Measurements from ENCODE around the gene RHBDF2. TPM values are rescaled to one million over a fixed set of nuclear protein-coding genes. Genes with fewer than 3 reads are reported as not detected.

Gene RHBDF2
- total and polyA plus RNA-seq, 4 donors = 20.1 to 116 (median 39.6) TPM

- H3K4me3 ChIP-seq = no peak overlapping the region
- H3K36me3 ChIP-seq (ENCODE audit: control insufficient read depth in 4 of 4, insufficient read depth in 4 of 4, low read length in 4 of 4) = peaks cover 0 to 4% (median 0%) of the 10 kb centered on the region in 4 donors
- H3K4me1 ChIP-seq (ENCODE audit: control insufficient read depth in 5 of 5, insufficient read depth in 5 of 5, low read length in 5 of 5) = peaks cover 0 to 25% (median 10%) of the 10 kb centered on the region in 5 donors
- WGBS, 2 donors = 68 to 76% methylated on average over 10 of the region's 10 CpGs
- DNase-seq = no peak
- ATAC-seq (ENCODE audit: insufficient read depth, low FRiP score) = no peak
- H3K27ac ChIP-seq (ENCODE audit: low read depth in 1 of 2, low read length in 1 of 2) = peak overlapping the region; percentile 59 to 84
- H3K9ac ChIP-seq (ENCODE audit: insufficient read depth in 1 of 2, low read length in 2 of 2) = no peak overlapping the region
- no peaks in the 10 kb centered on the region for H3K9me3 ChIP-seq (ENCODE audit: control insufficient read depth in 4 of 4, insufficient read depth in 3 of 4, low read length in 3 of 4)
- TF ChIP-seq, protein P1, sequence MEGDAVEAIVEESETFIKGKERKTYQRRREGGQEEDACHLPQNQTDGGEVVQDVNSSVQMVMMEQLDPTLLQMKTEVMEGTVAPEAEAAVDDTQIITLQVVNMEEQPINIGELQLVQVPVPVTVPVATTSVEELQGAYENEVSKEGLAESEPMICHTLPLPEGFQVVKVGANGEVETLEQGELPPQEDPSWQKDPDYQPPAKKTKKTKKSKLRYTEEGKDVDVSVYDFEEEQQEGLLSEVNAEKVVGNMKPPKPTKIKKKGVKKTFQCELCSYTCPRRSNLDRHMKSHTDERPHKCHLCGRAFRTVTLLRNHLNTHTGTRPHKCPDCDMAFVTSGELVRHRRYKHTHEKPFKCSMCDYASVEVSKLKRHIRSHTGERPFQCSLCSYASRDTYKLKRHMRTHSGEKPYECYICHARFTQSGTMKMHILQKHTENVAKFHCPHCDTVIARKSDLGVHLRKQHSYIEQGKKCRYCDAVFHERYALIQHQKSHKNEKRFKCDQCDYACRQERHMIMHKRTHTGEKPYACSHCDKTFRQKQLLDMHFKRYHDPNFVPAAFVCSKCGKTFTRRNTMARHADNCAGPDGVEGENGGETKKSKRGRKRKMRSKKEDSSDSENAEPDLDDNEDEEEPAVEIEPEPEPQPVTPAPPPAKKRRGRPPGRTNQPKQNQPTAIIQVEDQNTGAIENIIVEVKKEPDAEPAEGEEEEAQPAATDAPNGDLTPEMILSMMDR (IDR thresholded peaks at IDR 0.05; ENCODE audit: control extremely low read depth, extremely low read depth) = no peak
- no peaks in the 10 kb centered on the region for H3K27me3 ChIP-seq (ENCODE audit: control insufficient read depth in 3 of 3, insufficient read depth in 3 of 3, low read length in 2 of 3)
These were observed 55.4 kb downstream of the RHBDF2 start for GRCh38 chr17:76445697-76446448.

DNA sequence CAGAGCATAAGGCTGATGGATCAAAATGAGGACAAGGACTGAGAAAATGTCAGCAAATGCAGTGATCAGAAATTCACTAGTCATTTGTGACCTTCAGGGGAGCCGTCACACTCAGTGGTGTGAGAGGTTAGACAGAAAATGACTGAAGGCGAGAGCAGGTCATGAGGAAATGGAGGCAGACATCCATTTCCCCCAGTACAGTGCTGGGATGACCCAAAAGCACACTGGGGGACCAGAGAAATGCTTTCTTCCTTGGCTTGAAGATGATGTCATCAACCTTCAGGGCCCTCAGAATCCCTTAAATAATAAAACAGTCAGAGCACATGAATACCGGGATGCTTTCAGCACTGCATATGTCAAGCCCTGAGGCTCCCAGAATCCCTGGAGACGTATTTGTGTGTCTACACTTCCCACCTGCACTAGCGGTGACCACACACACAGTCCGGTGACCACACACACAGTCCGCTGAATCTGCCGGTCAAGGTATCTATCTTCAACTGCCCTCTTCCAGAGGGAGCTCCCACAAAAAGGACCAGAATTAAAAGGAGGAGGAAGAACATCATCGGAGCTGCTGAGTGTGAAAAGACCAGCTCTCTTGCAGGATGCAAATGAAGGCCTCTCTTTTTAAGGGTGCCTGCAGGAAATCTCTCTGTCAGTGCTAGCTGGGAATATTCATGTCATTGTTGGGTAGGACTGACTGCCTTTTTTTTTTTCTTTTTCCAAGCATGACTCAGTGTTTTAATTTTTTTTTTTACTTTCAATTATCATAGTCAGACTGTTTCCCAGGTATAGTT is 56.5 kb downstream of the RHBDF2 start:
- Histone ChIP-seq H3K4me3 (no peak overlapping the region), H3K4me1 (ENCODE audit: control insufficient read depth in 5 of 5, insufficient read depth in 5 of 5, low read length in 5 of 5) (peaks cover 0 to 32% (median 10%) of the 10 kb centered on the region in 5 donors), H3K36me3 (ENCODE audit: control insufficient read depth in 4 of 4, insufficient read depth in 4 of 4, low read length in 4 of 4) (peaks cover 0 to 4% (median 0%) of the 10 kb centered on the region in 4 donors), H3K9ac (ENCODE audit: insufficient read depth in 1 of 2, low read length in 2 of 2) (no peak overlapping the region), H3K27ac (ENCODE audit: low read depth in 1 of 2, low read length in 1 of 2) (no peak overlapping the region), H3K27me3 (ENCODE audit: control insufficient read depth in 3 of 3, insufficient read depth in 3 of 3, low read length in 2 of 3) (no peaks in the 10 kb centered on the region), H3K9me3 (ENCODE audit: control insufficient read depth in 4 of 4, insufficient read depth in 3 of 4, low read length in 3 of 4) (no peaks in the 10 kb centered on the region)
- WGBS, 2 donors = 77 to 85% methylated on average over 9 of the region's 9 CpGs
- ATAC-seq (ENCODE audit: insufficient read depth, low FRiP score) (no peak), DNase-seq (no peak)
- TF ChIP-seq, protein P1 (IDR thresholded peaks at IDR 0.05; ENCODE audit: control extremely low read depth, extremely low read depth) = no peak

DNA sequence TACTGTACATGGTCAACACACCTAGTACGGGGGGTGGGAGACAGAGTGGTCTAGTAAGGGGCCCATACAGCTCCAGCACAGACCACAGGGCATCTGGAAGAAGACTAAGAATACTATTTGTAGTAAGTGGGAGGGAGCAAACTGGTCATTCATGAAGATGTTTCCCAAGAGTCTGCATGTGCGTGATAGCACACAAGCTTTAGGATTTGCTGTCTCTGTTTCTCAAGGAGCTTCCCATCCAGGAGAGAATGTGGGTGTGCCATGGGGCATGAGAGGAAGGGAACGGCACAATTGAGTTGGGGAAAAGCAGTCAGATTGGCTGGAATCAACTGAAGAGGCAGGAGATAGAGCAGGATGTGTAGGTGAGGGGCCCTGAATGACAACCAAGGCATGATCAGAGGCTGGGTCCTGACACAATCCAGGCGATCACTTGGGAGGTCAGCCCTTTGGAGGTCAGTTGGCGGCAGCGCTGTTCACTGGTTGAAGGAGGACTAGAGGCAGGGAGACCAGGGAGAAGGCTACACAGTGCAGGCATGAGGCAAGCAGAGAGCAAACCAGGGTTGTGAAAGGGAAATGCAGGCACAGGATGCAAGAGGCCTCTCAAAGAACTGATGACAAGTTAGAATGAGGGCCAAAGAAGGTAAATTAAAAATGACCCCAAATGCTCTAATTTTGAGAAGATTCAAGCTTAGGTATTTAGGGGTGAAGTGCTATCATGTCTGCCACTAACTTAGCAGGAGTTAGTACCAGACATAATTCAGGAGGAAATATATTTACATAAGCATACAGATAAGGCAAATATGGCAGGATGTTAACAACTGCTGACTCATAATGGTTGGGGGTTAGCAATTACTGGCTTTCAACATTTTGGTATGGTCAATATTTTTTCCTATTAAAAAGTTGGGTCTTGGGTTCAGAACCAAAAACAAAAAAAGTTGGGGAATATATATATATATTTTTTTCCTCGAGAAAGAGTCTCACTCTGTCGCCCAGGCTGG is 58.6 kb downstream of the RHBDF2 start:
- peaks cover 0 to 34% (median 10%) of the 10 kb centered on the region in 5 donors for H3K4me1 ChIP-seq (ENCODE audit: control insufficient read depth in 5 of 5, insufficient read depth in 5 of 5, low read length in 5 of 5)
- H3K9ac ChIP-seq (ENCODE audit: insufficient read depth in 1 of 2, low read length in 2 of 2) = no peak overlapping the region
- no peak overlapping the region for H3K27ac ChIP-seq (ENCODE audit: low read depth in 1 of 2, low read length in 1 of 2)
- DNase-seq (no peak), ATAC-seq (ENCODE audit: insufficient read depth, low FRiP score) (no peak)
- no peaks in the 10 kb centered on the region for H3K27me3 ChIP-seq (ENCODE audit: control insufficient read depth in 3 of 3, insufficient read depth in 3 of 3, low read length in 2 of 3)
- peaks cover 0 to 4% (median 0%) of the 10 kb centered on the region in 4 donors for H3K36me3 ChIP-seq (ENCODE audit: control insufficient read depth in 4 of 4, insufficient read depth in 4 of 4, low read length in 4 of 4)
- H3K9me3 ChIP-seq (ENCODE audit: control insufficient read depth in 4 of 4, insufficient read depth in 3 of 4, low read length in 3 of 4) = no peaks in the 10 kb centered on the region
- no peak overlapping the region for H3K4me3 ChIP-seq
- WGBS, 2 donors = 78 to 89% methylated on average over 8 of the region's 8 CpGs
- TF ChIP-seq, protein P1 (IDR thresholded peaks at IDR 0.05; ENCODE audit: control extremely low read depth, extremely low read depth) = no peak

Measured in lung (tissue), 12 donors.